GM21515 (cell line): ENCODE results near the gene ARMC5.

Experiments used
- ATAC-seq: cut with Tn5 transposase; IDR thresholded peaks from one replicate; pipeline ENCODE4 v1.9.1; 2021; ENCODE audit not compliant: unreplicated experiment

ARMC5 gene

GRCh38 chr16:31461201-31461920 is 2.1 kb downstream of the ARMC5 start:
- no peak for ATAC-seq

- no peak for ATAC-seq
Measured at GRCh38 chr16:31461921-31462804, 2.9 kb downstream of the ARMC5 start.

DNA sequence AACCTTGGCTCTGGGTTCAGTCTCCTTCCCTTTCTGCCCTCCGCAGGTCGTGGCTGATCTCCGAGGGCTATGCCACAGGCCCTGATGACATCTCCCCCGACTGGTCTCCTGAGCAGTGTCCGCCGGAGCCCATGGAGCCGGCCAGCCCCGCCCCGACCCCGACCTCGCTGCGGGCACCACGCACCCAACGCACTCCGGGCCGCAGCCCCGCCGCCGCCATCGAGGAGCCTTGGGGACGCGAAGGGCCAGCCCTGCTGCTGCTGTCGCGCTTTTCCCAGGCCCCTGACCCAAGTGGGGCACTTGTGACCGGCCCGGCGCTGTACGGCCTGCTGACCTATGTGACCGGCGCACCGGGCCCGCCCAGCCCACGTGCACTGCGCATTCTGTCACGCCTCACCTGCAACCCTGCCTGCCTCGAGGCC is 5.1 kb downstream of the ARMC5 start:
- ATAC-seq, result no peak

GRCh38 chr16:31464781-31465260 is 5.5 kb downstream of the ARMC5 start:
- no peak for ATAC-seq

DNA sequence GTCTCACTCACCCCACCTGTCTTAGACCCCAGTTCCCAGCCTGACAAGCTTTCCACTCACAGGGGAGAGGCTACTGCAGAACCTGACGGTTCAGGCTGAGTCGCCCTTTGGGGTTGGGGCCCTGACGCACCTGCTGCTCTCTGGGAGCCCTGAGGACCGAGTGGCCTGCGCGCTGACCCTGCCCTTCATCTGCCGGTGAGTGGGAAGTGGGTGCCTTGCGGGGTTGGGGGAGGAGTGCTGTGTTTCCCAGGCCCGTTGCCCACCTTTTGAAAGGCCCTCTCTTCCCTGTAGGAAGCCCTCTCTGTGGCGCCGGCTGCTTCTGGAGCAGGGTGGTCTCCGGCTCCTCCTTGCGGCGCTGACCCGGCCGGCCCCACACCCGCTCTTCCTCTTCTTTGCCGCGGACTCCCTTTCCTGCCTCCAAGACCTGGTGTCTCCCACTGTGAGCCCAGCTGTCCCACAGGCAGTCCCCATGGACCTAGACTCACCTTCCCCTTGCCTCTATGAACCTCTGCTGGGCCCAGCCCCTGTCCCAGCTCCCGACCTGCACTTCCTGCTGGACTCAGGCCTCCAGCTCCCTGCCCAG is 6.6 kb downstream of the ARMC5 start:
- ATAC-seq, result no peak

DNA sequence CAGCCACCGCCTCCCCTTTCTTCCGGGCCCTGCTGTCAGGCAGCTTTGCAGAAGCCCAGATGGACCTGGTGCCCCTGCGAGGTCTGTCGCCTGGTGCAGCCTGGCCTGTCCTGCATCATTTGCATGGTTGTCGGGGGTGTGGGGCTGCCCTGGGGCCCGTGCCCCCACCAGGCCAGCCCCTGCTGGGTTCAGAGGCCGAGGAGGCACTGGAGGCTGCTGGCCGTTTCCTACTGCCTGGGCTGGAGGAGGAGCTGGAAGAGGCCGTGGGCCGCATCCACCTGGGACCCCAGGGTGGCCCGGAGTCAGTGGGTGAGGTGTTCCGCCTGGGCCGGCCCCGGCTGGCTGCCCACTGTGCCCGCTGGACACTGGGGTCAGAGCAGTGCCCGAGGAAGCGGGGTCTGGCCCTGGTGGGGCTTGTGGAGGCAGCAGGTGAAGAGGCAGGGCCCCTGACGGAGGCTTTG is 7.1 kb downstream of the ARMC5 start:
- ATAC-seq, result no peak

DNA sequence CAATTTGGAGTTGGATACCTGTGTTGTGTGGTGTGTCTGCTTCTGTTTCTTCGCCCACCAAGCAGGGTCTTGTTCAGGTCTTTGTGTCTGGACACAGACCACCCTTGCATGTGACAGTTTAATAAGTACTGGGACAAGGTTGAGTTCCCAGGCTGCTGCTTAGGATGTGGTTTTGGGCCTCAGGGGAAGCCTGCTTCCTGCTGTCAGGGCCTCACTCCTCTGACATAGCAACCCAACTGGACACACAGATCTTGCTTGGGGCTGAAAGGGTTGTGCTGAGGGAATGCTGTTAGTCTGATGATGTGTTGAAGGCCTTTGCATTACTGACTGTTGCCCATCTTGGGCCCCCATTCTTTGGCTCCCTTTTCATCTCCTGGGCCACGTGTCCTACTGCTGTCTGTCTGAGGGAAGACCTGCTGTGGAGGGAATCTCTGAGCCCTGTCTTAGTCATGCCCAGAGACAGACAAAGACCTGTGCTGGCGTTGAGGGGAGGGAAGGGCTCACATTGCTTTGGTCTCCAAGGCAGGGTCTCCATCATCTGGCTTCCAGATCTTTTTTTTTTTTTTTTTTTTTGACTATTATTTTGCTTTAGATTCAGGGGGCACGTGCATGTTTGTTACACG is 8.0 kb downstream of the ARMC5 start:
- no peak for ATAC-seq

DNA sequence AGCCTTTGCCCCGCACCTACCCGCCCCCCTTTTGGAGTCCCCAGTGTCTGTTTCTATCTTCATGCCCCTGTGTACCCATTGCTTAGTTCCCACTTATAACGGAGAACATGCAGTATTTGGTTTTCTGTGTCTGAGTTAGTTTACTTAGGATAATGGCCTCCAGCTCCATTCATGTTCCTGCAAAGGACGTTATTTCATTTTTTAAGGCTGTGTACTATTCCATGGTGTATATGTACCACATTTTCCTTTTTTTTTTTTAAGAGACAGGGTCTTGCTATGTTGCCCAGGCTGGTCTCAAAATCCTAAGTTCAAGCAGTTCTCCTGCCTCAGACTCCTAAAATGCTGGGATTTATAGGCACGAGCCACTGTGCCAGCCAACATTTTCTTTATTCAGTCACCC is 8.6 kb downstream of the ARMC5 start:
- no peak for ATAC-seq

DNA sequence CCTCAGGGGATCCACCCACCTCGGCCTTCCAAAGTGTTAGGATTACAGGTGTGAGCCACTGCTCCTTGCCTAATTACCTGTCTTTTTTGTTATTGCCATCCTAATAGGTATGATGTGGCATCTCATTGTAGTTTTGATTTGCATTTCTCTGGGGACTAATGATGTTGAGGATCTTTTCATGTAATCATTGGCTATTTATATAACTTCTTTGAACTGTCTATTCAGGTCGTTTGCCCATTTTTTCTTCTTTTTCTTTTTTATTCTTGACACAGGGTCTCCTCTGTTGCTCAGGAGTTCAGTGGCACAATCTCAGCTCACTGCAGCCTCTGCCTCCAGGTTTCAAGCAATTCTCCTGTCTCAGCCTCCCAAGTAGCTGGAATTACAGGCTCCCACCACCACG is 11.3 kb downstream of the ARMC5 start:
- ATAC-seq, result no peak

DNA sequence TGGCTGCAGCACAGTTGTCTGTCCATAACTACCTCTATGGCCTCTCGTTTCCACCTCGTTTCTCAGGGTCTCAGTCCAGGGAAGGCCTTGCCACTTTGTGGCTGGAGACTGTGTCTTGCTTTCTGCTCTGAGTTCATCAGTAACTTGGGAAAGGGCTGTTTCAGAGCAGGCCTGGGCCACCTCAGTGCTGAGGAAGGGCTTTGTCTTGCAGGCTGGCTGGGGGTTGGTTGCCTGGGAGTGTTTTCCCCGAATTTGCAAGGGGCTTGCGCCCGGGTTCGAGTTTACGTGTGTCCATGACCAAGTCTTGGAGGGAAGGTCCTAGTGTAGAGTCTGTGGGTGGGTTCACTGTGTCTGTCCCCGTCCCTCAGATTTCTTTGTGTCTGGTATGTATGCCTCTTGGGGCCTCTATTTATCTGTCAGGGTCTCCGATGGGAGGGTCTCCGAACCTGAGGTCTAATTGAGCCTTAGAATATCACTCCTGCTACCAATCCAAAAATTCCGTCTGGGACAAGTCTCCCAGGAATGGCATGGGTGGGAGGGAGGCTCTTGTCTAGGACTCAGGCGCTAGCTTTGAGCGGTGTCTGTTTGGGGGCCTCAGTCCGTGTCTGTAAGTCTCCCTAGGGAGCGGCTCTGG is 12.1 kb downstream of the ARMC5 start:
- ATAC-seq, result no peak

DNA sequence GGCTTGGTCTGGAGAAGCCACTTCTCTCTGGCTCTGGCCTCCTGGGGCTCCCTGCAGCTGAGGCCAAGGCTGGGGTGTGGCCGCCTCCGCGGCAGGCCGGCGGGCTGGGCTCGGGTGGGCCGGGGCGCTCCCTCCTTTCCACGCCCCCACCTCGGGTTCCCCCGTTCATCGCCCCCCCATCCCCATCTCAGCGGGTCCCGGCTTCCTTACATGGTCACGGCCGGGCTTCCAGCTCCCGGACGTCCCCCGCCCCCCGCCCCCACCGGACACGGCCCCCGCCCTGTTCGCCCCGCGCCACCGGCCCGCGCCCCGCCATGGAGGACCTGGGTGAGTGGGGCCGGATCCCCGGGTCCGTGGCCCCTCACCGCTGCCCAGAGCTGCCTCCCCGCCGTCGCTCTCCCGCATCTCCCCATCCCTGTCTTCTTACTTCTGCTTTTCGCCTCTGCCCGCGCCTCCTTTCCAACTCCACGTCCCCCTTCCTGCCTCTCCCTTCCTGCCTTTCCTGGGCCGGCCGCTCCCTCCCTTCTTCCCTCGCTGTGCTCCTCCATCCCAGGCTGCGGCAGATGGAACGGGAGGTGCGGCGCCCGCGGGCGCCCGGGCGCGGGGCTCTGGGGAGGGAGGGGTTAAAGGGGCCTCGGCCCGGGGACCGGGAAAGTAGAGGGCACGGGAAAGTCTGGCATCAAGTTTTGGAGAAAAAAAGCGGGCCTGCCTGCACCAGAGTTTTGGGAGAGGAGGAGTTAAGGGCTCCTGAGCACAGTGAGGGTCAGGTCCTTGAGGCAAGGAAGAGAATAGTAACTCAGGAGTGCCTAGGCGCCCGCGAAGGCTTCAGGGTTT is 12.8 kb downstream of the ARMC5 start, which contains the start of gene TGFB1I1:
Gene TGFB1I1, plus strand, starts transcription at position 278 of the 834 bp plus-strand sequence. Its CDS starts 37 bp downstream, at position 315.
- ATAC-seq, result no peak

GRCh38 chr16:31472709-31473203 is 13.5 kb downstream of the ARMC5 start:
- ATAC-seq, result no peak

DNA sequence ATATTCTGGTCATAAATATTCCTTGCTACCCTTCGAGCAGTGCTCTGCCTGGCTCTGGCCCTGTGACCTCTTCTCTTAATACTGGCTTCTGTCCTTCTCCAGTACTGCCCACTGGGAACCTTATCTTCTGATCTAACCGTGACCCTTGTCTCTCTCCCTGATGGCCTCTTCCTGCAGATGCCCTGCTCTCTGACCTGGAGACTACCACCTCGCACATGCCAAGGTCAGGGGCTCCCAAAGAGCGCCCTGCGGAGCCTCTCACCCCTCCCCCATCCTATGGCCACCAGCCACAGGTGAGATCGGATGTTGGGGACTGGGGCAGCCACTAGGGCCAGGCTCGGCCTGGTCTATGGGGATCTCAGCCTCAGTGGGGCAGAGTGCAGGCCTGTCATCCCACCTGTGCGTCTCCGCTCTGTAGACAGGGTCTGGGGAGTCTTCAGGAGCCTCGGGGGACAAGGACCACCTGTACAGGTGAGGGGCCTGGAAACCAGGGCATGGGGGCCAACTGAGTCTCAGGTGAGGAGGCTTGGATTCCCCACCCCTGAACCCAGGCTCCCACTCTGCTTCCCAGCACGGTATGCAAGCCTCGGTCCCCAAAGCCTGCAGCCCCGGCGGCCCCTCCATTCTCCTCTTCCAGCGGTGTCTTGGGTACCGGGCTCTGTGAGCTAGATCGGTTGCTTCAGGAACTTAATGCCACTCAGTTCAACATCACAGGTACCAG is 14.1 kb downstream of the ARMC5 start:
- ATAC-seq, result no peak

DNA sequence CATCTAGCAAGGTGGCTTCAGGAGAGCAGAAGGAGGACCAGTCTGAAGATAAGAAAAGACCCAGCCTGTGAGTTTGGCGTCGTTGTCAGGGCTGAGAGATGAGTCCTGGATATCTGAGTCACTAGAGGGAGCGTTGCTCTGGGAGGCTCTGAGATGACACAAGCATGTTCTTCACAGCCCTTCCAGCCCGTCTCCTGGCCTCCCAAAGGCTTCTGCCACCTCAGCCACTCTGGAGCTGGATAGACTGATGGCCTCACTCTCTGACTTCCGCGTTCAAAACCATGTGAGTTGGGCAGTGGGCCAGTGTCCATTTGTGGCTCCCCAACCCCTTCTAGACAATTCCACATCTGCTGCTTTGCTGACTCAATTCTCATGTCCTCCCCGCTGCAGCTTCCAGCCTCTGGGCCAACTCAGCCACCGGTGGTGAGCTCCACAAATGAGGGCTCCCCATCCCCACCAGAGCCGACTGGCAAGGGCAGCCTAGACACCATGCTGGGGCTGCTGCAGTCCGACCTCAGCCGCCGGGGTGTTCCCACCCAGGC is 14.9 kb downstream of the ARMC5 start:
- no peak for ATAC-seq

DNA sequence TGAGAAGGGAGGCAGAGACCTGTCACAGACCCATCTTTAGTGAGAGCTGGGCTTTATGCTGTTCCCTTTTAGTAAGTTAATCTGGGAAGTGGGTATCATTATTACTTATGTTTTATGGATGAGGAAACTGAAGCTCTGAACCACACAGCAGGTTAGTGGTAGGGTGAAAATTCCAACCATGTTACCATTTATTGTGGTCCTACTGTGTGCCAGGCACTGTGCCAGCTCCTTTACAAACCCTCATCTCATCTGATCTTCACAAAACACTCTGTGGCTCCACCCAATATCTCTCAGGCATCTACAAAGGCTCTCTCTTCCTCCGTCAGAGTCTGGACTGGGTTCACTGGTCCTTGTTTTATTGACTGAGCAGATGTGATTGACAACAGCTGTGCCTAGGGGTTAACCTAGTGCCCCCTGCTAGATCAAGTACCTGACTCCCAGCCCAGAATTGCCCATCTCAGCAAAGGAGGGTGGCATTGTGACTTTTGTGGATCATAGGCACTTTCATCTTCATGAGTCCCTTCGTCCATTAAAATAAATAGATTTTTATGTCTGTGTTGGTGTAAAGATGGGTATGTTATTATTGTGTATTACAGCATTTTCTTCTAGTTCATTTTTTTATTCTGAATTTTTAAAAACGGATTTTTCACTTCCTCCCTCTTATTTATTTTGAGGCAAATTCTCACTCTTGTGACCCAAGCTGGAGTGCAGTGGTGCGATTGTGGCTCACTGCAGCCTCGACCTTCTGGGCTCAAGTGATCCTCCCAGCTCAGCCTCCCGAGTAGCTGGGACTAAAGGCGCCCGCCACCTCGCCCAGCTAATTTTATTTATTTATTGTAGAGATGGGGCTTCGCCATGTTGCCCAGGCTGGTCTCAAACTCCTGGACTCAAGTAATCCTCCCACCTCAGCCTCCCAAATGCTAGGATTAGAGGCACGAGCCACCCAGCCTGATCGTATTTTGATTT is 15.8 kb downstream of the ARMC5 start:
- ATAC-seq, result no peak

DNA sequence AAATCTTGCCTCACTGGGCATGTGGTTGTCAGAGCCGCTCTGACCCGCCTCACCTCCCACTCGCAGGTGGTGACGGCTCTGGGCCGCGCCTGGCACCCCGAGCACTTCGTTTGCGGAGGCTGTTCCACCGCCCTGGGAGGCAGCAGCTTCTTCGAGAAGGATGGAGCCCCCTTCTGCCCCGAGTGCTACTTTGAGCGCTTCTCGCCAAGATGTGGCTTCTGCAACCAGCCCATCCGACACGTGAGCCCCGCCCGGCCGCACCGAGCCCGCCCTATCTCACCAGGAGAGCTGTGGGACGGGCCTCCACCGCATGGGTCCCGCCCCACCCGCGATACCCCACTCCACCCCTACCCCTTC is 16.6 kb downstream of the ARMC5 start:
- ATAC-seq, result no peak
